Measurements from ENCODE around the gene RGS12.

RGS12 gene

DNA sequence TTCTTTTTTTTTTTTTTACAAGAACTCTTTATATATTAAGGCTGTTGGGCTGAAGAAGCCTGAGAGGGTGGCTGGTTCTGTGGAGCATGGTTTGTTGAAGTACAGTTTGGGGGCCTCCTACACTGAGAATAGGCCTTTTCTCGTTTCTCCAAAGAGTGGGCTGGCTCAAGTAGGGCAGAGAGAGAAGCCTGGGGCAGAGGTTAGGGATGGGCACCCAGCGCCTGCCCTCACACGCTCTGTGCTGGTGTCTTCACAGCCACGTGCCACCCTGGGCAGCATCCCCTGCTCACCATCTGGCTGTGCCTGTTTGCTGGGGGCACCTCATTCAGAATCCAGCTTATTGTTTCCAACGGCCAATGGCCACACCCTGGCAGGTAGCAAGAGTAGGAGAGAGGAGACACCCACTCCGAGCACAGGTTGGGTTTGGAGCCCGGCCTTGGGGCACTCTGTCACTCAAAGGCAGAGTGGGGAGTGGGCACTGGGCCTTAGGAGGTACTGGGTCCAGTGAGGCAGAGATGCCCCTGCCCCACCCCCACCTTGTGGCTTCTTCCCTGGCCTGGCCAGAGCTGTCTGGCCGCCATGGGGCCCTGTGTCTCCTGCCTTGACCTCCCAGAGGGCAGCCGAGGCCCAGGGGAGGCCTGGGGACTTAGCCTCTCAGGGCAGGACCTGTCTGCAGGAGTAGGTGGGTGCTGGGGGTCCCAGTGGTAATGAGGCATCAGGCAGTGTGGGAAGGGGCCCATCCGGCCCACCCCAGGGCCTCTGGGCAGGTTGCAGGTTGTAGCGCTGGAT, 40.9 kb upstream of the RGS12 start:
- peaks cover 5% of the 10 kb centered on the region for H3K4me1 ChIP-seq (ENCODE audit: control insufficient read depth, low read length)

DNA sequence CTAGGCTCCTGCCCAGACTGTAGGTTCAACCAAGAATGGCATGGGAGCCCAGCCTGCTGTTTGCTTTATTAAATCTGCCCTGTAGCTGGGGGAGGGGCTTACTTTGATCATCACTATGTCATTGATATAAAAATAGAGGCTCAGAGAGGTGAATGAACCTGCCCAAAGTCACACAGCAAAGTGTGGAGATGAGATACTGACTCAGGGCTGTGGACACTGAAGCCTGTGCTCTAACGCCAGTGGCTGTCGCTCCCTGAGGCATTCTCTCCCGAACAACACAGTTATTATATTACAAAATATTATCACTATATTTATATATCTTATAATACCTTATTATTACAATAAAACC, 40.4 kb upstream of the RGS12 start:
- Histone ChIP-seq H3K4me3 (ENCODE audit: low read length) (no peak overlapping the region), H4K20me1 (ENCODE audit: control insufficient read depth, insufficient read depth, low read depth, low read length) (no peaks in the 10 kb centered on the region), H3F3A (ENCODE audit: control insufficient read depth, insufficient read depth) (no peaks in the 10 kb centered on the region), H3K4me1 (ENCODE audit: control insufficient read depth, low read length) (peaks cover 11% of the 10 kb centered on the region), H3K4me2 (ENCODE audit: low read length) (no peak overlapping the region), H3K27ac (ENCODE audit: low read depth, low read length) (no peak overlapping the region), H3K9me3 (ENCODE audit: control insufficient read depth, insufficient read depth, low read length) (no peaks in the 10 kb centered on the region), H3K79me2 (ENCODE audit: control insufficient read depth, low read length) (no peaks in the 10 kb centered on the region), H3K9me2 (replicated peaks; ENCODE audit: control insufficient read depth, low read length) (no peaks in the 10 kb centered on the region), H3K27me3 (ENCODE audit: control insufficient read depth, low read length) (peaks cover 3% of the 10 kb centered on the region; the same call in 1 of the 2 replicates), H3K36me3 (ENCODE audit: control insufficient read depth, low read length) (no peaks in the 10 kb centered on the region)
- no peak for TF ChIP-seq CTCF (IDR thresholded peaks at IDR 0.05; ENCODE audit: low read depth, low read length, poor library complexity, severe bottlenecking)

More for the DNA sequence above, 40.9 kb upstream of the RGS12 start:
- TF ChIP-seq EZH2phosphoT487 (IDR thresholded peaks at IDR 0.05; ENCODE audit: borderline replicate concordance, low read length) (no peak), CTCF (IDR thresholded peaks at IDR 0.05; ENCODE audit: low read depth, low read length, poor library complexity, severe bottlenecking) (no peak)
- Histone ChIP-seq H3K4me3 (ENCODE audit: low read length) (no peak overlapping the region), H3K9me3 (ENCODE audit: control insufficient read depth, insufficient read depth, low read length) (no peaks in the 10 kb centered on the region), H3K36me3 (ENCODE audit: control insufficient read depth, low read length) (no peaks in the 10 kb centered on the region), H4K20me1 (ENCODE audit: control insufficient read depth, insufficient read depth, low read depth, low read length) (no peaks in the 10 kb centered on the region), H3F3A (ENCODE audit: control insufficient read depth, insufficient read depth) (no peaks in the 10 kb centered on the region), H3K79me2 (ENCODE audit: control insufficient read depth, low read length) (no peaks in the 10 kb centered on the region), H3K27me3 (ENCODE audit: control insufficient read depth, low read length) (no peaks in the 10 kb centered on the region; the same call in 1 of the 2 replicates), H3K9me2 (replicated peaks; ENCODE audit: control insufficient read depth, low read length) (no peaks in the 10 kb centered on the region), H3K4me2 (ENCODE audit: low read length) (no peak overlapping the region), H3K27ac (ENCODE audit: low read depth, low read length) (no peak overlapping the region)

- no peaks in the 10 kb centered on the region for H3K79me2 ChIP-seq (ENCODE audit: control insufficient read depth, low read length)
- no peaks in the 10 kb centered on the region for H3K9me3 ChIP-seq (ENCODE audit: control insufficient read depth, insufficient read depth, low read length)
- H3K27ac ChIP-seq (ENCODE audit: low read depth, low read length) = no peak overlapping the region
- H3K9me2 ChIP-seq (replicated peaks; ENCODE audit: control insufficient read depth, low read length) = no peaks in the 10 kb centered on the region
- no peak overlapping the region for H3K4me3 ChIP-seq (ENCODE audit: low read length)
- peaks cover 8% of the 10 kb centered on the region; the same call in 1 of the 2 replicates for H3K27me3 ChIP-seq (ENCODE audit: control insufficient read depth, low read length)
- H3K4me2 ChIP-seq (ENCODE audit: low read length) = no peak overlapping the region
- no peaks in the 10 kb centered on the region for H3K36me3 ChIP-seq (ENCODE audit: control insufficient read depth, low read length)
- H3F3A ChIP-seq (ENCODE audit: control insufficient read depth, insufficient read depth) = no peaks in the 10 kb centered on the region
- H4K20me1 ChIP-seq (ENCODE audit: control insufficient read depth, insufficient read depth, low read depth, low read length) = no peaks in the 10 kb centered on the region
- peaks cover 17% of the 10 kb centered on the region for H3K4me1 ChIP-seq (ENCODE audit: control insufficient read depth, low read length)
- TF ChIP-seq CTCF (IDR thresholded peaks at IDR 0.05; ENCODE audit: low read depth, low read length, poor library complexity, severe bottlenecking) = no peak
- no peak for TF ChIP-seq EZH2phosphoT487 (IDR thresholded peaks at IDR 0.05; ENCODE audit: borderline replicate concordance, low read length)
Measured at GRCh38 chr4:3252831-3253641, 39.8 kb upstream of the RGS12 start.
